Endothelial cell of umbilical vein (primary cell): ENCODE data around the gene CCDC194. TPM values are rescaled to one million over a fixed set of nuclear protein-coding genes. Genes with fewer than 3 reads are reported as not detected.

Experiments used
- BruUV-seq: library from RNA; stranded (reverse); fragments of 400-500 nt; replicated peaks from 2 replicates; lab custom pipeline; 2021; lab: Mats Ljungman, UMichigan
- CTCF ChIA-PET: fragments of 300-600, 350-600 bp; sonication (Branson Sonifier 250); formaldehyde crosslinking; loops from one replicate; lab custom pipeline; 2021; ENCODE audit warnings: antibody characterized with exemption, inconsistent platforms; lab: Charles Lee
- POLR2A ChIA-PET: fragments of 300-600, 350-600 bp; sonication (Branson Sonifier 250); formaldehyde crosslinking; loops from one replicate; lab custom pipeline; 2021; ENCODE audit warnings: antibody characterized with exemption, inconsistent platforms; lab: Charles Lee
- DNase-seq: peaks from one replicate; pipeline ENCODE4 v3.0.0-alpha.2; 2011; ENCODE audit warnings: low read depth, low spot score
- FAIRE-seq: peaks from 2 replicates; lab custom pipeline; 2011; peaks lifted over from hg19 to GRCh38; lab: Jason Lieb, UNC
- H2AFZ ChIP-seq: 2 replicates; pipeline ENCODE4 v1.6.0; 2012; ENCODE audit warnings: low read depth, low read length, control low read depth, inconsistent platforms
- H3K27ac ChIP-seq: 2 replicates; pipeline ENCODE4 v1.5.1; 2011; ENCODE audit warnings: low read depth, mild to moderate bottlenecking, control low read depth, low read length, moderate library complexity; ENCODE audit not compliant: insufficient read depth
- H3K27me3 ChIP-seq, 2 experiments: 2 replicates each; pipeline versions ENCODE4 v1.6.0 to v1.6.1; 2011; ENCODE audit warnings: low read length in 2 of 2, mixed read lengths in 1 of 2; ENCODE audit not compliant: control insufficient read depth in 2 of 2, insufficient read depth in 2 of 2
- H3K36me3 ChIP-seq, 2 experiments: 2 replicates in 1 of 2; 3 replicates in 1 of 2; pipeline ENCODE4 v1.5.1; 2011; ENCODE audit warnings: low read length in 2 of 2, mild to moderate bottlenecking in 1 of 2, moderate library complexity in 1 of 2; ENCODE audit not compliant: control insufficient read depth in 2 of 2, insufficient read depth in 2 of 2; ENCODE audit errors: extremely low read depth in 1 of 2
- H3K4me1 ChIP-seq: 3 replicates; pipeline ENCODE4 v1.5.1; 2011; ENCODE audit warnings: mild to moderate bottlenecking, low read length; ENCODE audit not compliant: control insufficient read depth, insufficient read depth; ENCODE audit errors: extremely low read depth
- H3K4me2 ChIP-seq: 2 replicates; pipeline ENCODE4 v1.6.1; 2011; ENCODE audit warnings: low read length, control low read depth, mixed read lengths; ENCODE audit not compliant: insufficient read depth
- H3K4me3 ChIP-seq, 3 experiments: fragments of 200-600 bp in 1 of 3; sonication (generic), shearing (Covaris generic) in 1 of 3; replicated peaks in 1 of 3; 2 replicates each; pipeline ENCODE4 v1.5.1; 2011 to 2016; ENCODE audit warnings: control low read depth in 3 of 3, low read length in 3 of 3, mild to moderate bottlenecking in 2 of 3, inconsistent platforms in 1 of 3, low read depth in 1 of 3, moderate library complexity in 1 of 3; ENCODE audit not compliant: insufficient read depth in 1 of 3
- H3K79me2 ChIP-seq: 2 replicates; pipeline ENCODE4 v1.6.0; 2012; ENCODE audit warnings: low read length, inconsistent platforms; ENCODE audit not compliant: control insufficient read depth, insufficient read depth
- H3K9ac ChIP-seq: replicated peaks from 2 replicates; pipeline ENCODE3; 2011; ENCODE audit warnings: low read length, control low read depth; ENCODE audit not compliant: insufficient read depth; ENCODE audit errors: extremely low read depth
- H3K9me1 ChIP-seq: replicated peaks from 3 replicates; pipeline ENCODE4 v1.6.0; 2011; ENCODE audit warnings: mild to moderate bottlenecking, low read length; ENCODE audit not compliant: control insufficient read depth, insufficient read depth; ENCODE audit errors: extremely low read depth
- H3K9me3 ChIP-seq: replicated peaks from 2 replicates; pipeline ENCODE4 v1.5.1; 2012; ENCODE audit warnings: low read length, inconsistent platforms; ENCODE audit not compliant: control insufficient read depth, insufficient read depth
- H4K20me1 ChIP-seq: replicated peaks from 2 replicates; pipeline ENCODE3; 2011; ENCODE audit warnings: mild to moderate bottlenecking, low read length; ENCODE audit not compliant: control insufficient read depth, insufficient read depth; ENCODE audit errors: extremely low read depth
- CTCF ChIP-seq, 2 donors: IDR thresholded peaks; 1 replicate in 1 of 2; 2 replicates in 1 of 2; pipeline ENCODE4 v1.5.1; 2011; ENCODE audit warnings: low read length in 2 of 2, mild to moderate bottlenecking in 2 of 2, moderate library complexity in 2 of 2, control low read depth in 1 of 2, inconsistent platforms in 1 of 2, low read depth in 1 of 2; ENCODE audit not compliant: insufficient read depth in 1 of 2; ENCODE audit errors: extremely low read depth in 1 of 2
- EZH2 ChIP-seq: IDR thresholded peaks from 2 replicates; pipeline ENCODE4 v1.6.1; 2012; ENCODE audit warnings: borderline replicate concordance, low read depth, mild to moderate bottlenecking, moderate library complexity, low read length, inconsistent platforms; ENCODE audit not compliant: severe bottlenecking
- FOS ChIP-seq: IDR thresholded peaks from 2 replicates; pipeline ENCODE4 v1.6.1; 2011; ENCODE audit warnings: mild to moderate bottlenecking, low read length, moderate library complexity, borderline replicate concordance; ENCODE audit not compliant: insufficient read depth
- GATA2 ChIP-seq: IDR thresholded peaks from 2 replicates; pipeline ENCODE4 v1.7.0; 2011; ENCODE audit warnings: low read depth, mild to moderate bottlenecking, moderate library complexity, mixed read lengths, low read length; ENCODE audit not compliant: insufficient read length, insufficient read depth
- JUN ChIP-seq: IDR thresholded peaks from 2 replicates; pipeline ENCODE4 v1.6.1; 2011; ENCODE audit warnings: borderline replicate concordance, low read depth; ENCODE audit not compliant: insufficient read length, insufficient read depth
- MAX ChIP-seq: IDR thresholded peaks from 2 replicates; pipeline ENCODE4 v1.6.1; 2011; ENCODE audit not compliant: insufficient read depth, insufficient read length
- MYC ChIP-seq: IDR thresholded peaks from one replicate; pipeline ENCODE4 v1.6.1; 2011; ENCODE audit warnings: mild to moderate bottlenecking, low read depth, low read length
- POLR2A ChIP-seq: IDR thresholded peaks from 2 replicates; pipeline ENCODE4 v1.6.1; 2012; ENCODE audit warnings: low read depth, mild to moderate bottlenecking, control low read depth, low read length
- POLR2AphosphoS5 ChIP-seq: IDR thresholded peaks from 2 replicates; pipeline ENCODE4 v1.6.1; 2012; ENCODE audit warnings: low read depth, mild to moderate bottlenecking, control low read depth, low read length, moderate library complexity; ENCODE audit not compliant: insufficient read depth
- dilution Hi-C: fragments of 300-500 bp; cut with MboI; formaldehyde crosslinking; loops from one replicate; pipeline ENCODE4 v1.15.0; 2019; ENCODE audit warnings: low sequenced_read_pairs; ENCODE audit not compliant: extremely low pct_ligation_motif_present
- intact Hi-C: fragments of 100-400 bp; cut with micrococcal nuclease; formaldehyde crosslinking; loops from one replicate; pipeline ENCODE4 v1.10.0; 2022
- polyA plus RNA-seq, 4 experiments: library from polyadenylated mRNA; depleted of rRNA in 3 of 4; stranded (reverse) in 3 of 4; unstranded in 1 of 4; fragments of >200 nt; gene quantifications; 2 replicates each; pipeline versions ENCODE4 v1.2.1 to v1.2.3, GENCODE V29; 2011 to 2012; ENCODE audit warnings: missing spikeins in 1 of 4
- total RNA-seq: library from RNA; stranded (reverse); gene quantifications from 2 replicates; pipeline ENCODE4 v1.2.3, GENCODE V29; 2021

CCDC194 gene
- total and polyA plus RNA-seq, 2 donors (not counting 3 experiments of a cell fraction or from before 2014, with no cell fraction given) = 0.12 TPM; not detected in 1

GRCh38 chr19:17389288-17389687, 4.7 kb downstream of the CCDC194 start:
- FAIRE-seq = no peak
- Histone ChIP-seq H3K36me3 (no peaks in the 10 kb centered on the region), H3K27me3 (peaks cover 6% of the 10 kb centered on the region in 2 experiments), H3K4me2 (no peak overlapping the region), H3K9me1 (no peaks in the 10 kb centered on the region), H3K79me2 (no peaks in the 10 kb centered on the region), H3K27ac (no peak overlapping the region), H3K9ac (no peak overlapping the region), H3K4me1 (peaks cover 16% of the 10 kb centered on the region), H3K4me3 (no peak overlapping the region), H3K9me3 (no peaks in the 10 kb centered on the region), H4K20me1 (no peaks in the 10 kb centered on the region), H2AFZ (no peak overlapping the region)
- BruUV-seq = no TSS peak
- dilution Hi-C loops (no loop called here), intact Hi-C loops (no loop called here)
- TF ChIP-seq JUN = no peak
- TF ChIP-seq FOS = no peak
- no peak for TF ChIP-seq POLR2AphosphoS5
- no peak for TF ChIP-seq MAX
- TF ChIP-seq POLR2A = no peak
- DNase-seq = no peak
- CTCF ChIA-PET = interaction anchor here (0.7 to 8.6 kb wide), 10 partner anchors 12 to 96 kb away, joined by 3 to 180 read pairs (median 4); partner anchors contain the start of genes ANO8, MRPL34 and PLVAP
- POLR2A ChIA-PET = interaction anchor here (0.5 to 0.6 kb wide), 2 partner anchors 47 to 717 kb away, joined by 3 to 7 read pairs; no protein-coding TSS in a partner anchor

- Histone ChIP-seq H3K27ac (no peak overlapping the region), H4K20me1 (no peaks in the 10 kb centered on the region), H3K4me1 (peaks cover 20% of the 10 kb centered on the region), H3K9me1 (no peaks in the 10 kb centered on the region), H3K27me3 (peaks cover 6% of the 10 kb centered on the region in 2 experiments), H3K4me2 (no peak overlapping the region), H3K9me3 (no peaks in the 10 kb centered on the region), H3K79me2 (no peaks in the 10 kb centered on the region), H2AFZ (peak overlapping the region; percentile 46), H3K4me3 (no peak overlapping the region), H3K9ac (no peak overlapping the region), H3K36me3 (no peaks in the 10 kb centered on the region)
- intact Hi-C loops (loop anchor here (1.0 kb wide), 2 partner anchors 40 to 94 kb away; no protein-coding TSS in a partner anchor), dilution Hi-C loops (no loop called here)
- DNase-seq = peak; percentile 64
- TF ChIP-seq JUN = no peak
- no peak for TF ChIP-seq MAX
- no peak for TF ChIP-seq GATA2
- no peak for TF ChIP-seq POLR2A
- no peak for TF ChIP-seq POLR2AphosphoS5
- TF ChIP-seq CTCF (IDR thresholded peaks at IDR 0.05; ENCODE audit: extremely low read depth in 1 of 2, insufficient read depth in 1 of 2, low read depth in 1 of 2, low read length in 2 of 2) = peak; percentile 87 to 99
- TF ChIP-seq EZH2 = no peak
- no peak for TF ChIP-seq FOS
- no peak for TF ChIP-seq MYC
- CTCF ChIA-PET = interaction anchor here (0.5 to 8.6 kb wide), 24 partner anchors 10 to 97 kb away, joined by 3 to 180 read pairs (median 7); partner anchors contain the start of genes DDA1, MRPL34, MVB12A and PLVAP
- no TSS peak for BruUV-seq
- POLR2A ChIA-PET = no interaction called here
- peak; percentile 78 for FAIRE-seq
Observed at GRCh38 chr19:17385878-17386611, 8.0 kb downstream of the CCDC194 start.
